PFSK-1 (cell line): Measurements from ENCODE around the gene ACAA2.

Source experiments
- FOXP2 ChIP-seq: optimal IDR thresholded peaks from 2 replicates; pipeline ENCODE3; 2011; ENCODE audit warnings: borderline replicate concordance, control low read depth, inconsistent platforms; ENCODE audit not compliant: insufficient read depth; ENCODE audit errors: extremely low read length, extremely low read depth
- POLR2AphosphoS5 ChIP-seq: IDR thresholded peaks from 2 replicates; pipeline ENCODE4 v1.6.1; 2012; ENCODE audit warnings: low read depth, mild to moderate bottlenecking, control low read depth, low read length, moderate library complexity
- REST ChIP-seq, 2 experiments: IDR thresholded peaks; 2 replicates each; pipeline versions ENCODE4 v1.6.1 to v1.8.0; 2011 to 2012; ENCODE audit warnings: low read depth in 2 of 2, low read length in 2 of 2, control low read depth in 1 of 2, inconsistent platforms in 1 of 2, mild to moderate bottlenecking in 1 of 2, moderate library complexity in 1 of 2; ENCODE audit not compliant: insufficient read depth in 1 of 2
- SIN3A ChIP-seq: IDR thresholded peaks from 2 replicates; pipeline ENCODE4 v1.6.1; 2012; ENCODE audit warnings: mild to moderate bottlenecking, low read length, moderate library complexity, borderline replicate concordance; ENCODE audit not compliant: insufficient read depth
- TAF1 ChIP-seq: IDR thresholded peaks from 2 replicates; pipeline ENCODE4 v1.6.1; 2012; ENCODE audit warnings: low read length, control low read depth, borderline replicate concordance; ENCODE audit not compliant: insufficient read depth

GRCh38 chr18:49733896-49734585 lies 79.3 kb downstream of the ACAA2 start:
- TF ChIP-seq POLR2AphosphoS5: no peak
- no peak for TF ChIP-seq SIN3A
- no peak for TF ChIP-seq FOXP2
- TF ChIP-seq TAF1: no peak
- no peak for TF ChIP-seq REST (IDR thresholded peaks at IDR 0.05; ENCODE audit: insufficient read depth in 1 of 2, low read depth in 2 of 2, low read length in 2 of 2)
